Calu3 (cell line): Measurements from ENCODE around the gene ACLY. TPM values are rescaled to one million over a fixed set of nuclear protein-coding genes. Genes with fewer than 3 reads are reported as not detected.
"Not testable (repeated sequence)": the region's sequence is repeated elsewhere in the genome, so short reads cannot be mapped to it uniquely, and the experiment has no call there.

Source experiments
- BruUV-seq: library from RNA; stranded (reverse); fragments of 400-500 nt; replicated peaks from 2 replicates; lab custom pipeline; 2021; lab: Mats Ljungman, UMichigan
- CTCF ChIA-PET: fragments of 300-600 bp; sonication (Branson Sonifier 250); formaldehyde crosslinking; loops from one replicate; lab custom pipeline; 2022; ENCODE audit warnings: antibody characterized with exemption; lab: Charles Lee
- DNase-seq: peaks from one replicate; pipeline ENCODE4 v3.0.0; 2022
- H3K27ac Mint-ChIP-seq: one replicate; pipeline ENCODE4 v1.8.0; 2022; ENCODE audit warnings: mixed read lengths; ENCODE audit not compliant: unreplicated experiment
- H3K27me3 Mint-ChIP-seq: one replicate; pipeline ENCODE4 v1.8.0; 2022; ENCODE audit warnings: mixed read lengths; ENCODE audit not compliant: unreplicated experiment
- H3K36me3 Mint-ChIP-seq: one replicate; pipeline ENCODE4 v1.8.0; 2022; ENCODE audit warnings: mild to moderate bottlenecking, moderate library complexity, mixed read lengths; ENCODE audit not compliant: insufficient read depth, unreplicated experiment
- H3K4me1 Mint-ChIP-seq: one replicate; pipeline ENCODE4 v1.8.0; 2022; ENCODE audit warnings: mild to moderate bottlenecking, low read depth, mixed read lengths; ENCODE audit not compliant: unreplicated experiment
- H3K4me3 Mint-ChIP-seq: one replicate; pipeline ENCODE4 v1.8.0; 2022; ENCODE audit warnings: mild to moderate bottlenecking, low read depth, moderate library complexity, mixed read lengths; ENCODE audit not compliant: unreplicated experiment
- H3K9me3 Mint-ChIP-seq: one replicate; pipeline ENCODE4 v1.8.0; 2022; ENCODE audit warnings: low read depth, mixed read lengths; ENCODE audit not compliant: unreplicated experiment
- CTCF ChIP-seq: fragments of 200-600 bp; IDR thresholded peaks from one replicate; pipeline ENCODE4 v1.8.0; 2022; ENCODE audit warnings: antibody characterized with exemption; ENCODE audit not compliant: unreplicated experiment
- intact Hi-C: fragments of 100-400 bp; cut with micrococcal nuclease; formaldehyde crosslinking; loops from one replicate; pipeline ENCODE4 v1.10.0; 2022; ENCODE audit not compliant: unreplicated experiment
- total RNA-seq: library from RNA; stranded (reverse); gene quantifications from 2 replicates; pipeline ENCODE4 v1.2.3, GENCODE V29; 2022

The ACLY gene
- total RNA-seq, 1 experiment from 2014 or later: 265 TPM

DNA sequence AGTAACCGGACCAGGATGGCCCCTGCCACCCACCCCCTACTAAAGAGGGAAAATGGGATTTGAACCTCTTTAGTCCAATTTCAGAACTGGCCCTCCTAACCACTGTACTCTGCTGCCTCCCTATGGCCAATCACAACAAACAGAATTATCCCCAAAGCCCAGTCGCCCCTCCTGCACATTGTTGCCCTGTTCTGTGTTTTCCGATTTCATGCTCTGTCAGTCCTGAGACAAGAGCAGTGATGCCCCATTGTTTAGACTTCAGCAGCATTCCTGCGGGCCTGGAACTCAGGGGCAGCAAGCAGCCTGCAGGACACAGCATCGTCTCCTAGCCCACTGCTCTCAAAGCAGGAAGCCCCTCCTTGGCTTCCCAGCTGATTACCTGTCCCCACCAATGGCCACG lies 33.0 kb downstream of the ACLY start:
- Mint-ChIP-seq H3K9me3 (no peaks in the 10 kb centered on the region), H3K4me1 (no peaks in the 10 kb centered on the region), H3K36me3 (peaks cover 88% of the 10 kb centered on the region), H3K27me3 (no peaks in the 10 kb centered on the region), H3K27ac (no peak overlapping the region), H3K4me3 (no peak overlapping the region)
- intact Hi-C loops: no loop called here
- CTCF ChIA-PET: no interaction called here
- TF ChIP-seq CTCF: no peak
- no peak for DNase-seq
- BruUV-seq: no TSS peak

- CTCF ChIA-PET: no interaction called here
- no peak for TF ChIP-seq CTCF
- H3K36me3 Mint-ChIP-seq: peaks cover 89% of the 10 kb centered on the region
Measured at GRCh38 chr17:41882756-41883155, 36.0 kb downstream of the ACLY start.

GRCh38 chr17:41880130-41880529 lies 38.6 kb downstream of the ACLY start:
- no peaks in the 10 kb centered on the region for H3K27me3 Mint-ChIP-seq
- H3K4me1 Mint-ChIP-seq: no peaks in the 10 kb centered on the region
- CTCF ChIA-PET: no interaction called here
- intact Hi-C loops: no loop called here
- no peak overlapping the region for H3K4me3 Mint-ChIP-seq
- no TSS peak for BruUV-seq
- no peak for TF ChIP-seq CTCF
- H3K9me3 Mint-ChIP-seq: no peaks in the 10 kb centered on the region
- no peak for DNase-seq
- no peak overlapping the region for H3K27ac Mint-ChIP-seq
- peaks cover 90% of the 10 kb centered on the region for H3K36me3 Mint-ChIP-seq

More at GRCh38 chr17:41882756-41883155, 36.0 kb downstream of the ACLY start:
- Mint-ChIP-seq H3K27me3 (no peaks in the 10 kb centered on the region), H3K9me3 (no peaks in the 10 kb centered on the region), H3K4me1 (no peaks in the 10 kb centered on the region), H3K27ac (no peak overlapping the region), H3K4me3 (no peak overlapping the region)
- no peak for DNase-seq
- intact Hi-C loops: no loop called here
- BruUV-seq: no TSS peak

DNA sequence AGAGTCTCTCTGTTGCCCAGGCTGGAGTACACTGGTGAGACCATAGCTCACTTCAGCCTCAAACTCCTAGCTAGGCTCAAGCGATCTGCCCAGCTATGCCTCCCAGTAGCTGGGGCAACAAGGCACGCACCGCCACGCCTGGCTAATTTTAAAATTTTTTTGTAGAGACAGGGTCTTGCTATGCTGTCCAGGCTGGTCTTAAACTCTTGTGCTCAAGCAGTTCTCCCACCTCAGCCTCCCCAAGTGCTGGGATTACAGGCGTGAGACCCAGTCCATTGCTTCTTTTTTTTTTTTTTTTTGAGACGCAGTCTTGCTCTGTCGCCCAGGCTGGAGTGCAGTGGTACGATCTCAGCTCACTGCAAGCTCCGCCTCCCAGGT lies 44.5 kb downstream of the ACLY start:
- H3K4me3 Mint-ChIP-seq, H3K27ac Mint-ChIP-seq, H3K9me3 Mint-ChIP-seq, H3K27me3 Mint-ChIP-seq, DNase-seq, H3K4me1 Mint-ChIP-seq, BruUV-seq, CTCF ChIA-PET, intact Hi-C loops: not testable (repeated sequence)
- peaks cover 93% of the 10 kb centered on the region for H3K36me3 Mint-ChIP-seq

GRCh38 chr17:41873559-41874292 lies 45.0 kb downstream of the ACLY start:
- H3K27ac Mint-ChIP-seq: no peak overlapping the region
- CTCF ChIA-PET: interaction anchor here (0.6 kb wide), 1 partner anchor 264 kb away, joined by 3 read pairs; no protein-coding TSS in a partner anchor
- no peak overlapping the region for H3K4me3 Mint-ChIP-seq
- BruUV-seq: no TSS peak
- H3K27me3 Mint-ChIP-seq: no peaks in the 10 kb centered on the region
- TF ChIP-seq CTCF: no peak
- DNase-seq: no peak
- intact Hi-C loops: no loop called here
- no peaks in the 10 kb centered on the region for H3K4me1 Mint-ChIP-seq
- peaks cover 96% of the 10 kb centered on the region for H3K36me3 Mint-ChIP-seq
- no peaks in the 10 kb centered on the region for H3K9me3 Mint-ChIP-seq
